DMS153 (cell line): Measurements from ENCODE around the gene PINK1.
"Not testable (repeated sequence)": the region's sequence is repeated elsewhere in the genome, so short reads cannot be mapped to it uniquely, and the experiment has no call there.

Experiments used
- DNase-seq: peaks from one replicate; lab custom pipeline; 2025; lab: John Stamatoyannopoulos, UW

PINK1 gene

DNA sequence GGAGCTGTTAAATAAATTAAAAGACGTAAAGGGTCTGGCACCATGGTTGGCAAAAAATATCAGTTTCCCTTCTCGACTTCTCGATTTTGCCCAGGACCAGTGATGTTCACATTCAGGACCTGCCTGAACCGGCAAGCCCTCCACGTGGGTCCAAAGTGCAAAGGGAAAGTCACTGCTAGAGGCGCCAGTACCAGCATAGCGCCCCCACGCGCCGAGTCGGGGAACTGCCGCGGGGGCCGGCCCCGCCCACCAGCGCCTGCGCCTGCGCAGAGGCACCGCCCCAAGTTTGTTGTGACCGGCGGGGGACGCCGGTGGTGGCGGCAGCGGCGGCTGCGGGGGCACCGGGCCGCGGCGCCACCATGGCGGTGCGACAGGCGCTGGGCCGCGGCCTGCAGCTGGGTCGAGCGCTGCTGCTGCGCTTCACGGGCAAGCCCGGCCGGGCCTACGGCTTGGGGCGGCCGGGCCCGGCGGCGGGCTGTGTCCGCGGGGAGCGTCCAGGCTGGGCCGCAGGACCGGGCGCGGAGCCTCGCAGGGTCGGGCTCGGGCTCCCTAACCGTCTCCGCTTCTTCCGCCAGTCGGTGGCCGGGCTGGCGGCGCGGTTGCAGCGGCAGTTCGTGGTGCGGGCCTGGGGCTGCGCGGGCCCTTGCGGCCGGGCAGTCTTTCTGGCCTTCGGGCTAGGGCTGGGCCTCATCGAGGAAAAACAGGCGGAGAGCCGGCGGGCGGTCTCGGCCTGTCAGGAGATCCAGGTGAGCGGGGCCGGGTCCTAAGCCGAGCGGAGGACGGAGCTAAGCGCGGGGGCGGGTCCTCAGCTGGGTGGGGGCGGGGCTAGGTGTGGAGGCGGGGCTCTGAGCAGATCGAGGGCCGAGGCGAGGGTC lies at the start of gene PINK1:
Gene PINK1 (plus strand): TSS at position 269 of the 875 bp plus-strand sequence. CDS start 91 bp downstream, at position 360.
- DNase-seq: peak; percentile 70

- DNase-seq: peak; percentile 27
Measured at GRCh38 chr1:20584890-20585289, 48.4 kb upstream of the PINK1 start.

DNA sequence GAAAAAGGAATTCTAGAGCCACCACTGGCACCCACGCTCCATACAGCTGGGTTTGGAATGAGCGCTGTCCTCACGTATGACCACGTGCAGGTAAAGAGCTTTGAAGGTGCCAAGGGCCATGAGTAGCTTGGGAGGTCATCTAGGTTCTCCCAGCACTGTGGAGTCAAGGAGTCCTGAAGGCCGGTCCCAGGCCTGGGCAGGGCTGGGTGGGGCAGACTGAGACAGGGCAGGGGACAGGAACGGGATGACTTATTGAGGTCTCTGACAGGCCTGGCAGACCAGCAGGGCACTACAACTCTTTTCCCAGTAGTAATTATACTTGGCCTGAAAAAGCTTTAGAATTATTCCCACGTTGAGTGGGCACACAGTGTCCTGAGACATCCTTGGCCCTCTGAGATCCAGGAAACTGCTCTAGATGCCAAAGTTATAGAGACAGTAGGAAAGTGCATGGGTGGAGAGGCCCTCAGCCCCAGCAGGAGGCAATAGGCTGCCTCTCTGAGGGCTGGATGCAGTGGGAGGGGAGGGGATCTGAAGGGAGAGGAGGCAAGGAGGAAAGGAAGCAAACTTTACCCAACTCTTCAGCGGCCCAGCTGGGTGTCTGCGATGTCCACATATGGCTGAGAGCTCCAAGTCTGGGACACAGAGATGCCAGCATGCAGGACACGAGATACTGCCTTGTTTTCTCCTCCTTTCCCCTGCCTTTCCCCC lies 46.2 kb upstream of the PINK1 start:
- no peak for DNase-seq

GRCh38 chr1:20587661-20588053 lies 45.6 kb upstream of the PINK1 start:
- DNase-seq: no peak

- no peak for DNase-seq
Measured at GRCh38 chr1:20588634-20589225, 44.5 kb upstream of the PINK1 start, which contains the start of gene CDA. TSS of gene CDA (plus strand) at chr1:20589097. CDS start at chr1:20589130, 33 bp downstream.

DNA sequence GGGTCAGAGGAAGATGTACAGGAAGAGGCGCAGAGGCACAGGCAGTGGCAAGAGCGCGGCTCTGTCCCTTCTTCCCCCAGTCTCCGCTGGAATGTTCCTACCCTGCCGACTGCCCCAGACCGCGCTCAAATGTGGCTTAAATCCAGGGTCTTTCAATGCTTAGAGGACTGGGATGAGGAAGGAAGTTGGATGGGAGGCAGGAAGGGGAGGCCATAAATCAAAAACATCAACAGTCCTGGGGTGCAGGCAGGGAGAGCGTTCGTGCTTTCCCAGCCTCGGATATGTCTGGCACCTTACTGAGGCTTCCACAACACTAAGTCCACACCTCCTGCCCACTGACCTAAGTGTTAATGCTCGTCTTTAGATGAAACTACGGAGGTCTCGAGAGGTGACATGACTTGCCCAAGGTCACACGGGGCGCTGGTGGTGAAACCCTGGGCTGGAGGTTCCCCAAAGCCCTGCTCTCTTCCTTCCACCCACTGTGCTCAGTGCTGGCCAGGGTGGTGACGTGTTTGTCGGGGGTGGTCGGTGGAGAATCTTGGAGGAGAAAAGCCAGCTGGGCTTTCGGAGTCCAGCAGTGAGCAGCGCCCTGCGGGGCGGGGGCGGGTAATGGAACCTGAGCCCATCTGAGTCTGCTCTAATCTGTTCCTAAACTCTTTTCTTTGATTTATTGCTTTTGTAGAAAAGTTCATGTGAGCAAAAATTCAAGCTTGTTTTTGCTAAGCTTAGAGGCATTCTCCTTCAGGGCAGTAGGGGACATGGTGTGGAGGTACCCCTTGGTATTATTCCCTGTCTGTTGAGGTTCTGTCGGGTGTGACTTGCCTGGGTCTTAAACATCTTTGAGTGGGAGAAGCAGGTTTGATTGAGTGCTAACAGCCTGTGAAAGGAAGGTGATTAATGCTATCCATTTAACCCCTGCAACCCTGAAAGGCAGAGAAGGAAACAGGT lies 43.7 kb upstream of the PINK1 start:
- DNase-seq: no peak

GRCh38 chr1:20590306-20590777 lies 42.9 kb upstream of the PINK1 start:
- no peak for DNase-seq

DNA sequence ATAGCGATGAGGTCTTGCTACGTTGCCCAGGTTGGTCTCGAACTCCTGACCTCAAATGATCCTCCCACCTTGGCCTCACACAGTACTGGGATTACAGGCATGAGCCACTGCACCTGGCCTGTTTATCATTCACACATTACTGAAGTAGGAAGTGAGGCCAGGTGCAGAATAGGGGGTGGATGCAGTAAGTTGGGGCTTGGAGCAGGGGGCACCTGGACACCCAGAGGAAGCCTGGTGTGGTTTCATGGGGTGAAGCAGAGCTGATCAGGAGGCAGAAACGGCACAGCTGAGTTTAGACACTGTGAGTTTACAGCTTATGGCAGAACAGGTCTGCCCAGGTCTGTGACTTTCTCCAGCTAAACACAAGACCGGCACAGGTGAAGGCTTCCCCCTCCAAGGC lies 39.5 kb upstream of the PINK1 start:
- DNase-seq: no peak

DNA sequence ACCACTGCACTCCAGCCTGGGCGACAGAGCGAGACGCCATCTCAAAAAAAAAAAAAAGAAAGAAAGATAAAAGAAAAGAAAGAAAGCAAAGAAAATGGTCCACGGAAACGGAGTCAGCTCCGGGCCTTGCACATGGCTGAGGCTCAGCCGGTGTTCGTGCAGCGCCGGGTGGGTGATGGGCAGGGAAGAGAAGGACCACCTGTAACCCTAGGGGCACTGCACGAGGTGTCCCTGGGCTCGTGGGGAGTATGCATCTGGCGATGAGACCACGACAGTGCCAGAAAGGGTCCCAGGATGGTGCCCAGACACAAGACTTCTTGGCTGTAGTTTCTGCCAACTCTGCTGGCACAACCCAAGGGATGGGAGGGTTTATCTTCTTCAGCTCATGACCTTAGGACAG lies 38.5 kb upstream of the PINK1 start:
- no peak for DNase-seq

DNA sequence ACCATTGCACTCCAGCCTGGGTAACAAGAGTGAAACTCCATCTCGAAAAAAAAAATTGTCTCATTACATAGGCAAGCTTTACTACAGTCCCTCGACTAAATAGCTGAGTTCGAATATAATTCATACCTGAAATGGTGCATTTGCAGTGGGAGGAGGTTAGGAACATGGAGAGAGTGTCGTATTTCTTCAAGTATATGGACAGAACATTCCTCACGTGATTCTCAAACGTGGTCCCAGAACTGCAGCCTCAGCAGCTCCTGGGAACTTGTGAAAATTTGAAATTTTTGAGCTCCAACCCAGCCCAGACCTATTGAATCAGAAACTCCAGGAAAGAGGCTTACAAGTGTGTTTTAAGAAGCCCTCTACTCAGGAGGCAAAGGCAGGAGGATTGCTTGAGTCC lies 37.2 kb upstream of the PINK1 start:
- no peak for DNase-seq

DNA sequence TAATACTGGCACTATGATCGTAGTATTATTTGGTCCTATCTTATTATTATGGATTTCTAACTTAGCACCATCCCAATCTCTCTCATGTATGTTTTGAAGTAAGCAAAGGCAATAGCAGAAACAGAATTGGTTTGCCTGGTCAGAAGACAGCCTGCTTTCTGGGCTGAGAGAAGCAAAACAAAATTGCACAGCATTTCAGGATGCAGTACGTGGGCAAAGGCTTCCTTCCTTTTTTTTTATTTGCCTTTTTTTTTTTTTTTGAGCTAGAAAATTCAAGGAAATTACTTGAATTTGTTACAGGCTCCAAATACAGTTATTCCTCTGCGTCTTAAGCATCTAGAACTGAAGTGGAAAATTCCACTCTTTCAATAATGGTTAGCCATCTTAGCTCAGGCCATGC lies 35.6 kb upstream of the PINK1 start:
- no peak for DNase-seq

- DNase-seq: no peak
Measured at GRCh38 chr1:20600156-20600555, 33.1 kb upstream of the PINK1 start.

DNA sequence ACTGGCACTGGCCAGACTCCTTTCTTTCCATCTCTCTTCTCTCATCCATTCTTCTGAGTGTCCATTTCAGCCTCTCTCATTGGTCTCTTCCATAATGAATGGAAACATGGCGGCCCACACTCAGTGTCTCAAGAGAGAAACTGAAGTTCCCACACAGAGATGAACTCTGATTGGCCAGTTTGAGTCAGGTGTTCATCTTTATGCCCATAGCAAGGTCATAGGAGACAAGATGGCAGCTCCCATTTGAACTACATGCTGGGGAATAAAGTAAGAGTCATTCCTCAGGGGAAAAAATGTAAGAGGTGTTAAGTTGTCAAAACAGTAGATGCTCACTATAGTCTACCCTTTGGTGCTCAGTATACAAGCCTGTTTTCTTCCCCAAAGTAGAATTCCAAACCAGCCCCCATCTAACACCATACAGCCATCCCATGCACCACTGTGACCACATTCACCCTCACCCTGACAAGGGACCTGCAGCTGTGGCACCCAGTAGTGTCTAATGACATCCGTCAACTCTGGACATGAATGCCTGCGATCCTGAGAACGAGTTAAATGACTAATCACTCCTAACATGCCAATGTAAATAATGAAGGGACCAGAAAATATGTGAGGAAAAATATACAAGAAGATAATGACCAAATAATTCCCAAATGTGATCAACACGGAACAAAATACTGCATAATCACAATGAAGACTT lies 32.0 kb upstream of the PINK1 start:
- no peak for DNase-seq

DNA sequence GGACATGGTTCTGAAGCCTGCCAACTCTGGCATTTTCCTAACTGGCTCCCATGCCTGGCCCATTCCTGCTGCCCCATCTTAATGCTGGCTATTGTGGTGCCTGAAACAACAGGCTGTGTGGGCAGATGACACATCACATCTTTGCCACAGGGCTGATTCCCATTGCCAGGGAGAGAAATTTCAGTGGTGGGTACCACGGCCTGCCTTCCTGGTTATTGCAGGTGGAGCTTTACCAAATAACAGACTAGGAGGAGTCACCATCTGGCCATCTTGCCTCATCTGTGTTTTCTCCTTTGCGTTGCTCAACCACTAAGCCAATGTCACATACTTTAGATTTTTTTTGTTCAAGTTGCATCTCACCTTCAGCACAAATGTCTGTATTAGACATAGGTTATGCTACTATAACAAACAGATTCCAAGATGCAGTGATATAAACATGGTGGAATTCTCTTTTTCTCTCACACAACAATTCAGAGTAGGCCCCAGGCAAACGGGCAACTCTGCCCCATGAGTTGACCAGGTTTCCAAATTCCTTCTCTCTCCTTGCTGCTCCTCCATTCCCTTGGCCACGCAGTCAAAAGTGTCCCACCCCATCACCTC lies 30.3 kb upstream of the PINK1 start:
- no peak for DNase-seq

DNA sequence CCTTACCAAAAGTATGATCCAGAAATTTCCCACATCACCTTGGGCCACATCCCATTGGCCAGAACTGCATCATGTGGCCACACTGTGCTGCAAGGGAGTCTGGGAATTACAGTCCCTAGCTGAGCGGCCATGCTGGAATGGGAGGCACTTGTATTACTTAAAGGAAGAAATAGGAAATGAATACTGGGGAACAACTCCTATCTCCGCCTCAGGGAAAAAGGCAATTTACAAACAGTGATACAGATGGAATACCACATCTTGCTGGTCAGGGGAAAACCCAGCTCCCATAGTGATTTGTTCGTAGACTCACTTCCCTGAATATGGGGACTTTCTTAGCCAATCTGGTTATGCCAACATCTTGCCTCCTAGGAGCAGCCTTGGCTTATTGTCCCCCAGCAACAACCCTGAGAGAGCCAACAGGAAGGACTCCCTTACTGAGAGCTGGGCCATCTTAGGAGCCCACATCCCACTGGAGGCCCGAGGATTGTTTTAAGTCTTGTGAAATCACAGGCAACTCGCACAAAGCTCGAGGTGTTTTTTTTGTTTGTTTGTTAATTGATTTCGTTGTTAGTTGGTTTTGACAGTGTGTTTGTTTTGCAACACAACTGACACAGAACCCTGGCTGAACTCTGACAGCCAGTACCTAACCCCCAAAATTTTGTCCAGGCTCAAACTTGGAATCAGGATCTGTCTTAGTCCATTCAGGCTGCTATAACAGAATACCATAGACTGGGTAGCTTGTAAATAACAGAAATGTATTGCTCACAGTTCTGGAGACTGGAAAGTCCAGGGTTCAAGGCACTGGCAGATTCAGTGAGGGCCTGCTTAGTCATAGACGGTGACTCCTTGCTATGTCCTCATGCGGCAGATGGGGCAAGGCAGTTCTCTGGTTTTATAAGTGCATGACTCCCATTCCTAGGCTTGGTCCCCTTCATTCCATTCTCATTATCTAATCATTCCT lies 29.5 kb upstream of the PINK1 start:
- DNase-seq: no peak

- no peak for DNase-seq
Measured at GRCh38 chr1:20604678-20605077, 28.6 kb upstream of the PINK1 start.

- DNase-seq: not testable (repeated sequence)
Measured at GRCh38 chr1:20606801-20607570, 26.3 kb upstream of the PINK1 start.

DNA sequence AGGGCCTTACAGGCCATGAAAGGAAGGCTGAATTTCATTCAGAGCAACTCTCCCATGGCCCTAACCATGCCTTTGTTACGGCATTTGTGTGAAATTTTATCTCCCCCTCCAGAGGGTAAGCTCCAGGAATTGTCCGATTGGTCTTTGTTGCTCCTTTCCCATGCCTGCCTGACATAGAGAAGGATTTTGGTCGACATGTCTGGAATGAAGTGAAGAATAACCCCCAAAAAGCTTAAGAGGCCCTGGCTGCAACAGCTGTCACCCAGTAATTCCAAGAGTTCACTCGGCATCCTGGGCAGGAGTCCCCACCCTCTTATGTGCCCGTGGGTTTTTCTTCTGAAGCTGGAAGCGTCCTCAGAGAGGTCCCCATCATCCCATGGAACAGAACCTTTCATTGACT lies 23.7 kb upstream of the PINK1 start:
- DNase-seq: no peak

- no peak for DNase-seq
Measured at GRCh38 chr1:20610970-20611369, 22.3 kb upstream of the PINK1 start.
